Progenitor cell of endocrine pancreas (in vitro differentiated cells): ENCODE results near the gene LPGAT1. TPM values are rescaled to one million over a fixed set of nuclear protein-coding genes. Genes with fewer than 3 reads are reported as not detected.

Source experiments
- DNase-seq: peaks from one replicate; pipeline ENCODE4 v3.0.0; 2021; ENCODE audit warnings: low spot score; ENCODE audit not compliant: unreplicated experiment
- H3K27ac Mint-ChIP-seq: 2 replicates; pipeline ENCODE4 v1.8.0; 2021; ENCODE audit warnings: mild to moderate bottlenecking, moderate library complexity, mixed read lengths
- H3K27me3 Mint-ChIP-seq: 2 replicates; pipeline ENCODE4 v1.8.0; 2021; ENCODE audit warnings: mixed read lengths
- H3K36me3 Mint-ChIP-seq: 2 replicates; pipeline ENCODE4 v1.8.0; 2022; ENCODE audit warnings: mixed read lengths; ENCODE audit not compliant: insufficient read depth
- H3K4me1 Mint-ChIP-seq: 2 replicates; pipeline ENCODE4 v1.8.0; 2021; ENCODE audit warnings: low read depth, mixed read lengths
- H3K4me3 Mint-ChIP-seq: 2 replicates; pipeline ENCODE4 v1.8.0; 2021; ENCODE audit warnings: low read depth, mild to moderate bottlenecking, moderate library complexity, mixed read lengths
- H3K9me3 Mint-ChIP-seq: 2 replicates; pipeline ENCODE4 v1.8.0; 2021; ENCODE audit warnings: low read depth, mixed read lengths
- CTCF ChIP-seq: fragments of 200-600 bp; sonication (generic); IDR thresholded peaks from one replicate; pipeline ENCODE4 v1.5.0; 2021; ENCODE audit warnings: antibody characterized with exemption, mild to moderate bottlenecking; ENCODE audit not compliant: unreplicated experiment
- total RNA-seq: library from RNA; stranded (reverse); gene quantifications from 2 replicates; pipeline ENCODE4 v1.2.1, GENCODE V29; 2021

LPGAT1 gene
- total RNA-seq, 1 donor from 2014 or later, result 59.5 TPM

GRCh38 chr1:211804915-211805314 lies 25.6 kb downstream of the LPGAT1 start:
- Mint-ChIP-seq H3K4me3 (no peak overlapping the region), H3K4me1 (peaks cover 8% of the 10 kb centered on the region), H3K27ac (no peak overlapping the region), H3K36me3 (peaks cover 66% of the 10 kb centered on the region), H3K9me3 (peaks cover 42% of the 10 kb centered on the region), H3K27me3 (no peaks in the 10 kb centered on the region)
- no peak for DNase-seq
- no peak for TF ChIP-seq CTCF

GRCh38 chr1:211800925-211801607 lies 29.5 kb downstream of the LPGAT1 start:
- Mint-ChIP-seq H3K36me3 (peaks cover 40% of the 10 kb centered on the region), H3K4me3 (no peak overlapping the region), H3K4me1 (peaks cover 8% of the 10 kb centered on the region), H3K9me3 (peaks cover 28% of the 10 kb centered on the region), H3K27me3 (no peaks in the 10 kb centered on the region), H3K27ac (peak overlapping the region; percentile 39)
- DNase-seq, result no peak
- TF ChIP-seq CTCF, result no peak

- H3K27me3 Mint-ChIP-seq, result no peaks in the 10 kb centered on the region
- no peak overlapping the region for H3K4me3 Mint-ChIP-seq
- no peak for DNase-seq
- H3K36me3 Mint-ChIP-seq, result peaks cover 27% of the 10 kb centered on the region
- peaks cover 2% of the 10 kb centered on the region for H3K4me1 Mint-ChIP-seq
- peaks cover 18% of the 10 kb centered on the region for H3K9me3 Mint-ChIP-seq
- H3K27ac Mint-ChIP-seq, result no peak overlapping the region
- no peak for TF ChIP-seq CTCF
These were observed 32.6 kb downstream of the LPGAT1 start for GRCh38 chr1:211797994-211798393.

GRCh38 chr1:211791979-211792378 lies 38.6 kb downstream of the LPGAT1 start:
- Mint-ChIP-seq H3K4me3 (no peak overlapping the region), H3K36me3 (peaks cover 13% of the 10 kb centered on the region), H3K4me1 (peaks cover 4% of the 10 kb centered on the region), H3K9me3 (no peaks in the 10 kb centered on the region), H3K27ac (peak overlapping the region; percentile 37), H3K27me3 (no peaks in the 10 kb centered on the region)
- DNase-seq, result no peak
- TF ChIP-seq CTCF, result no peak

- Mint-ChIP-seq H3K27me3 (no peaks in the 10 kb centered on the region), H3K9me3 (no peaks in the 10 kb centered on the region), H3K27ac (no peak overlapping the region), H3K36me3 (peaks cover 7% of the 10 kb centered on the region), H3K4me1 (peaks cover 4% of the 10 kb centered on the region), H3K4me3 (no peak overlapping the region)
- no peak for TF ChIP-seq CTCF
- DNase-seq, result no peak
These were observed 40.7 kb downstream of the LPGAT1 start for GRCh38 chr1:211789641-211790464.
